Measurements from ENCODE around the gene VASH2.

VASH2 gene

DNA sequence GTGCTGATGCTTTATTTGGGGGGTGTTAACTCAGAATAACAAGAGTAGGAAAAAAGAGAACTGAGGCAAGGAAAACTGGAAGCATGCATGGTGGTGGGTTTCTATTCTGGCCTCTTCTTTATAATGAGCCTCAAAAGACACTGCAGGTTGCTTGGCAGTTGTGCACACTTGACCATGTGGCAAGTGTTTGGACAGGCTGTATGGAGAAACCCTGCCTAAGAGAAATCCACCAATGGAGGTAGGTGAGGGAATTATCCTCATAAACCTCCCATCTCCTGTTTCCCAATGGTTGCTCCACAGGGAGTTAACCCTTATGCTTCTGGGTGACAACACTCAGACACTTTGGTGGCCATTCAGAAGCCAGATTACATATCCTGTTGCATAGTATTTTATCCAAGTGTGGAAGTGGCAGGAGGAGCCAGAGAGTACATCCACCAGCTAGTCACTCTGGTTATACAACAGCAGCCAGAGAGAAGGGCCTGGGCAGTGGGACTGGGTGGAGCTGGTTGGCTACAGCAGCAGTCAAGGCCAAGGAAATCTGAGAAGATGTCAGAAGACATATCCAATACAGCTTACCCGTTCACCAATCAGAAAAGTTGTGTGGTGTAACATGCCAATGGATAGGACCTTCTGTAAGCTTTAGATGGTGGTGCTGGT is 16.4 kb upstream of the VASH2 start:
- no peak for DNase-seq

- no peak for DNase-seq
Observed at GRCh38 chr1:212935387-212935981, 14.9 kb upstream of the VASH2 start.

- no peak for DNase-seq
Observed at GRCh38 chr1:212937034-212937433, 13.3 kb upstream of the VASH2 start.

DNA sequence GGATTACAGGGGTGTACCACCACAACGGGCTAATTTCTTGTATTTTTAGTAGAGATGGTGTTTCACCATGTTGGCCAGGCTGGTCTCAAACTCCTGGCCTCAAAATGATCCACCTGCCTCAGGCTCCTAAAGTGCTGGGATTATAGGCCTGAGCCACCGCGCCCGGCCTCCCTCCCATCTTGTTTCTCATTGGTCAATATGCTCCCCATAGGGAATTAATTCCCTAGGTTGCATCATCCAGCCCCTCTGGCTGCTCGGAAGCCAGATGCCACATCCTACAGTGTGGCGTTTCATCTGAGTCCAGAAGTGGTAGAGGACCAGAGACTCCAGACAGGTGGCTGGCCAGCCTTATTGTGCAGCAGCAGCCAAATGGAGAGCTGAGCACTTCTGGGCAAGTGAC is 11.5 kb upstream of the VASH2 start:
- peak; percentile 93 to 98 for DNase-seq

GRCh38 chr1:212941452-212941851 is 8.9 kb upstream of the VASH2 start:
- DNase-seq = no peak

DNA sequence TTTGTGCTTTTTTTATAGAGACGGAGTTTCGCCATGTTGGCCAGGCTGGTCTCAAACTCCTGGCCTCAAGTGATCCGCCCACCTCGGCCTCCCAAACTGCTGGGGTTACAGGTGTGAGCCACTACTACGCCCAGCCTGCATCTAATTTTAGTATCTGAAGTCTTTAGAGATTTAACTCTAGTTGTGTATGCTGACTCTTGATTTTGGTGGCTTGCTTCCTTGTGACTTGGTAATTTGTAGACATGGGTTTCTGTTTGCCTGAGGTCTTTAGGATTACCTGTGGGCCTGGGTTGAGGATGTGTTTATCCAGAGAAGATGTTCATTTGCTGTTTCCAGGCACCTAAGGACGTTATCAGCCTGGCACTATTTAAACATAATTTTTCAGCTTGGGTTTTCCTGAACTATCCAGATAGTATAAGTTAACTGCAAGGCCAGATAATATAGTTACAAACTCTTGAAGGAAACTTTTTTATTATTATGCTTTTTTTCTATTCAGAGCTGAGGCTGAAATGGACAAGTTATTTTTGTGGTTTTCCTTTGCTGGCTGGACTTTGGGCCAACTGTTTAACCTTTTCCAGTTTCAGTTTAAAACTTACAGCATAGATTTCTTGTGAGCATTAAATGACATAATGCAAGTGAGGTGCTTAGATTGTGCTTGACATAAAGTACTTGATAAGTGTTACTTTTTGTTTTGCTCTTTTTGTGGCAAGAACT is 7.5 kb upstream of the VASH2 start:
- no peak for DNase-seq

DNA sequence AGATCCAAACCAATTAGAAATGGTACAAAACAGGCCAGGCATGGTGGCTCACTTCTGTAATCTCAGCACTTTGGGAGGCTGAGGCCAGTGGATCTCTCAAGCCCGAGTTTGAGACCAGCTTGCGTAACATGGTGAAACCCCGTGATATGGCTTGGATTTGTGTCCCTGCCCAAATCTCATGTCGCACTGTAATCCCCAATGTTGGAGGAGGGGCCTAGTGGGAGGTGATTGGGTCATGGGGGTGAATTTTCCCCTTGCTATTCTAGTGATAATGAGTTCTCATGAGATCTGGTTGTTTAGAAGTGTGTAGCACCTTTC is 7.0 kb upstream of the VASH2 start:
- no peak for DNase-seq

GRCh38 chr1:212944229-212944901 is 6.0 kb upstream of the VASH2 start:
- DNase-seq = no peak

- no peak for DNase-seq
Observed at GRCh38 chr1:212945056-212945455, 5.3 kb upstream of the VASH2 start.

- DNase-seq = peak in 1 of 2 experiments; percentile 53
Observed at GRCh38 chr1:212945463-212946160, 4.7 kb upstream of the VASH2 start.

GRCh38 chr1:212946872-212947271 is 3.5 kb upstream of the VASH2 start:
- DNase-seq = no peak

DNA sequence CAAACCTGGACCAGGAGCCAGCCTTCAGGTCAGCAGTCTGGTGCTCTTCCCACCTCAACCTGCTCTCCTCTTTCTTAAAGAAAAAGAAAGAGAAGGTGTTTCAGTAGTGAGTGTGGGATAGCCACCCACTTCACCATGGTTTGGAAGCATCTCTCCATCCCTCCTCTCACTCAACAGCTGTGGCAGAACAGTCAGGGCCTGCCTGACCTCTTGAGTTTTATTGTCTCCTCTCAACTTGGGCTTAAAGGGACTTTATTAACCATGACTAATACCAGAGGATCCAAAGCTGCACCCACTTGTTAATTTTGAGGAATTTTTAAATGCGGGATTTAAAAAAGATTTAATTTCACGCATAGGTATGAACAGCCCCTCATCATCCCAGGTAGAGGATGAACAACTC is 570 bp upstream of the VASH2 start:
- DNase-seq = peak; percentile 35 to 64

DNA sequence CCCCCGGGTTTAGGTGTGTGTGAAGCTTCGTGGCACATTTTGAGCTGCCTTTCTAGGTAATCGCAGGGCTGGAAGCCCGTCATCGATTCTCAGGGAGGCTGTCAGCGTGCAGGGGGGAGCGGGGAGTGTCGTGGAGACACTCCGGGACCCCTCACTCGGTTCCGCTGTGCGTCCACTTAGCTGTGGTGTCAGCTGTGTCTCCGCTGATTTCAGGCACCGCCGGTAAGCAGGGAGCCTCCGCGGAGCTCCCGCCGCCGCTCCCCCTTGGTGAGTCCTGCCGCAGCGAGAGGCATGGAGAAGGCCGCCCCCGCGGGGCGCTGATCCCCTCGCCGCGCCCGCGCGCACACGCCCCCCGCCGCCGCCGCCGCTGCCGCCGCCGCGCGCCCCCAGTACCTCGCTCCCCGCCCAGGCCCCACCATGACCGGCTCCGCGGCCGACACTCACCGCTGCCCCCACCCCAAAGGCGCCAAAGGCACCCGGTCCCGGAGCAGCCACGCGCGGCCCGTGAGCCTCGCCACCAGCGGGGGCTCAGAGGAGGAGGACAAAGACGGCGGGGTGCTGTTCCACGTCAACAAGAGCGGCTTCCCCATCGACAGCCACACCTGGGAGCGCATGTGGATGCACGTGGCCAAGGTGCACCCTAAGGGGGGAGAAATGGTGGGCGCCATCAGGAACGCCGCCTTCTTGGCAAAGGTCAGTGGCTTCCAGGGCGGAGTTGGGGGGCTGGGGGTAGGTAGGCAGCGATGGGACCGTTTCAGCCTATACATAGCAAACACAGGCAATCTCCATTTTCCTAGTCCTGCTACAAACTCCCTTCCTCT is 995 bp downstream of the VASH2 start:
- DNase-seq = no peak

- no peak for DNase-seq
Observed at GRCh38 chr1:212951947-212952640, 1.8 kb downstream of the VASH2 start.

GRCh38 chr1:212952641-212952976 is 2.3 kb downstream of the VASH2 start:
- DNase-seq = peak in 1 of 2 experiments; percentile 60

DNA sequence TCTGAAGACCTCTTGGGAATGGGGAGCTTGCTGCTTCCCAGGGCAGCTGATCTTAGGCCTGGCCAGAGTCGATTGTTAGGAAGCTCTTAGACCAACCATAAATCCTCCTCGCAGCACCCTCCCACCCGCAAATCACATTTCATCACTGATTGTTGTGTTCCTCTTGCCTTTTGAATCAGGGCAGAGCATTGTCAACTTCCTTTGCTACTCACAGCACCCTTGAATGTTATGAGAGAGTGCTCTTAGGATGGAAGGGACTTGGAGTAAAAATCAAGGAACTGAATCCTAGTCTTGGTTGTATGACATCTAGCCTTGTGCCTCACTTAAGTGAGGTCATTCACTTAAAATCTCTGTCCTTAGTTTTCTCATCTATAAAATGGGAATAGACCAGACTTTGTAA is 3.0 kb downstream of the VASH2 start:
- DNase-seq = no peak

DNA sequence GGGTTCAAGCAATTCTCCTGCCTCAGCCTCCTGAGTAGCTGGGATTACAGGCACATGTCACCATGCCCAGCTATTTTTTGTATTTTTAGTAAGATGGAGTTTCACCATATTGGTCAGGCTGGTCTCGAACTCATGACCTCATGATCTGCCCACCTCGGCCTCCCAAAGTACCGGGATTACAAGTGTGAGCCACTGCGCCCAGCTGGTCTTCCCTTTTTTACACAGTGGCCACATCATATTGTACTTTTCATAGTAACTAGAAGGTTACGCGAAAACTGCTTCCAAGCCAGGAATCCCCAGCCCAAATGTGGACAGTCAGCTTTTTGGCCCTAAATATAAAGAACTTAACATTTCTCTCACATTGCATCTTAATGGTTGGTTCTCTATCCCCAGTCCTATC is 4.2 kb downstream of the VASH2 start:
- no peak for DNase-seq

GRCh38 chr1:212955098-212955497 is 4.8 kb downstream of the VASH2 start:
- no peak for DNase-seq

- no peak for DNase-seq
Observed at GRCh38 chr1:212955961-212956620, 5.8 kb downstream of the VASH2 start.

GRCh38 chr1:212957546-212957945 is 7.2 kb downstream of the VASH2 start:
- peak in 1 of 2 experiments; percentile 12 for DNase-seq

- no peak for DNase-seq
Observed at GRCh38 chr1:212958175-212958574, 7.8 kb downstream of the VASH2 start.

Data from NCI-H524 (cell line).